GM18951 (cell line): ENCODE measurements around the gene TBC1D5.

Experiments used
- POLR2A ChIP-seq: IDR thresholded peaks from 4 replicates; pipeline ENCODE4 v1.6.1; 2011; ENCODE audit warnings: mild to moderate bottlenecking; ENCODE audit not compliant: insufficient read length, insufficient read depth; ENCODE audit errors: extremely low read depth
- in situ Hi-C: fragments of 300-500 bp; cut with MboI; formaldehyde crosslinking; loops from one replicate; pipeline ENCODE4 v1.12.0; 2022; ENCODE audit warnings: low sequenced_read_pairs, mixed read lengths, inconsistent platforms; ENCODE audit not compliant: unreplicated experiment

The TBC1D5 gene

GRCh38 chr3:17260257-17260656, 482.2 kb downstream of the TBC1D5 start:
- TF ChIP-seq POLR2A, result no peak
- in situ Hi-C loops, result loop anchor here (5.0 kb wide), 1 partner anchor 152 kb away; no protein-coding TSS in a partner anchor

GRCh38 chr3:17259685-17260084, 482.7 kb downstream of the TBC1D5 start:
- TF ChIP-seq POLR2A, result no peak
- in situ Hi-C loops, result loop anchor here (5.0 kb wide), 1 partner anchor 153 kb away; no protein-coding TSS in a partner anchor

- TF ChIP-seq POLR2A, result no peak
- in situ Hi-C loops, result no loop called here
These were observed 483.5 kb downstream of the TBC1D5 start for GRCh38 chr3:17258823-17259436.

GRCh38 chr3:17257269-17257668, 485.2 kb downstream of the TBC1D5 start:
- in situ Hi-C loops, result no loop called here
- TF ChIP-seq POLR2A, result no peak

- in situ Hi-C loops, result loop anchor here (25.0 kb wide), 2 partner anchors 406 to 956 kb away; no protein-coding TSS in a partner anchor
- TF ChIP-seq POLR2A, result no peak
These were observed 498.8 kb downstream of the TBC1D5 start for GRCh38 chr3:17243621-17244020.

GRCh38 chr3:17239417-17239816, 503.0 kb downstream of the TBC1D5 start:
- in situ Hi-C loops, result loop anchor here (10.0 to 25.0 kb wide), 3 partner anchors 402 to 952 kb away; partner anchors contain the start of gene DAZL
- no peak for TF ChIP-seq POLR2A

- no peak for TF ChIP-seq POLR2A
- in situ Hi-C loops, result loop anchor here (10.0 to 25.0 kb wide), 3 partner anchors 401 to 951 kb away; partner anchors contain the start of gene DAZL
These were observed 504.4 kb downstream of the TBC1D5 start for GRCh38 chr3:17238023-17238422.

GRCh38 chr3:17235310-17235709, 507.1 kb downstream of the TBC1D5 start:
- in situ Hi-C loops, result loop anchor here (10.0 to 25.0 kb wide), 3 partner anchors 398 to 948 kb away; partner anchors contain the start of gene DAZL
- no peak for TF ChIP-seq POLR2A

GRCh38 chr3:17234382-17234781, 508.0 kb downstream of the TBC1D5 start:
- in situ Hi-C loops, result loop anchor here (10.0 to 25.0 kb wide), 3 partner anchors 397 to 947 kb away; partner anchors contain the start of gene DAZL
- TF ChIP-seq POLR2A, result no peak

GRCh38 chr3:17233398-17233800, 509.0 kb downstream of the TBC1D5 start:
- TF ChIP-seq POLR2A, result no peak
- in situ Hi-C loops, result loop anchor here (10.0 to 25.0 kb wide), 3 partner anchors 396 to 946 kb away; partner anchors contain the start of gene DAZL

- in situ Hi-C loops, result loop anchor here (10.0 to 25.0 kb wide), 3 partner anchors 395 to 945 kb away; partner anchors contain the start of gene DAZL
- TF ChIP-seq POLR2A, result no peak
These were observed 510.0 kb downstream of the TBC1D5 start for GRCh38 chr3:17232442-17232841.

- no peak for TF ChIP-seq POLR2A
- in situ Hi-C loops, result loop anchor here (10.0 to 25.0 kb wide), 3 partner anchors 394 to 944 kb away; partner anchors contain the start of gene DAZL
These were observed 510.7 kb downstream of the TBC1D5 start for GRCh38 chr3:17231537-17232261.

- no peak for TF ChIP-seq POLR2A
- in situ Hi-C loops, result loop anchor here (25.0 kb wide), 2 partner anchors 390 to 940 kb away; no protein-coding TSS in a partner anchor
These were observed 515.0 kb downstream of the TBC1D5 start for GRCh38 chr3:17227472-17227871.
